GM12872 (cell line): Measurements from ENCODE around the gene GP1BB.

Source experiments
- CTCF ChIP-seq: IDR thresholded peaks from 3 replicates; pipeline ENCODE4 v1.5.1; 2011; ENCODE audit warnings: low read depth, mild to moderate bottlenecking, low read length, moderate library complexity; ENCODE audit not compliant: insufficient read depth

The GP1BB gene

GRCh38 chr22:19713650-19714311, 9.6 kb upstream of the GP1BB start:
- TF ChIP-seq CTCF = no peak

- no peak for TF ChIP-seq CTCF
Observed at GRCh38 chr22:19714312-19715187, 8.8 kb upstream of the GP1BB start, which contains the start of gene SEPTIN5. SEPTIN5 (plus strand) TSS chr22:19714503; CDS start chr22:19714589, 86 bp downstream.

DNA sequence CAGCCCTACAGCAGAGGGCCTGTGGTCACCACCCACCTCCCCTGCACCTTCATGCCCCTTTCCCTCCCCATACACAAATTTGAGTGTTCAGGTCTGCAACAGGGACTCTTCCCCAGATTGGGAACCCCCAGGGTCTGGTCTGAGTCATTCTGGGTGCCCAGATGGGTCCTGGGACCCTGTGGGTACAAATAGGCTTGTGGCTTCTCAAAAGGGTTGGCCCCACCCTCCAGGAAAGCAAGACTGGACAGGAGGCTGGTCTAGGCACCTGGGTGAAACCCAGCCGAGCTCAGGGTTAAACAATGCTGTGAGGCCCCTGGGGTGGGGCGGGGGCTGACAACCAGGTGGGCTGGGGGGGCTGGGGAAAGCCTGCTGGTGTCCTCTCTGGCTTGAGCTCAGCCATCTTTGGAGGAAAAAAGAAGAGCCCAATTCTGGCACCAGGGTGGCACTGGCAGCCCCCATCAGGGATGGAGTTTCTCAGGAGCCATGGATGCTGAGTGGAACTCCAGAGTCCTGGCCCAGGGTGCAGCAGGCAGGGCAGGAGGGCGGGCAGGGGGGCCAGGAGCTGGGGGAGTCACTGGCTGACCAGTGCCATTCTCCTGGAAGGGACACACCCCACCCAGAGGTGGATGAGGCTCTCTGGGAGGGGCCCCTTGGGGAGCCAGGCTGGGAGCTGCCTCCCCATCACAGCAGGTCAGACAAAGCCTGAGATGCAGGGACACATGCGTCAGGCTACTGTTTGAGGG, 8.0 kb upstream of the GP1BB start:
- TF ChIP-seq CTCF = no peak

GRCh38 chr22:19716041-19716828, 7.1 kb upstream of the GP1BB start:
- no peak for TF ChIP-seq CTCF

DNA sequence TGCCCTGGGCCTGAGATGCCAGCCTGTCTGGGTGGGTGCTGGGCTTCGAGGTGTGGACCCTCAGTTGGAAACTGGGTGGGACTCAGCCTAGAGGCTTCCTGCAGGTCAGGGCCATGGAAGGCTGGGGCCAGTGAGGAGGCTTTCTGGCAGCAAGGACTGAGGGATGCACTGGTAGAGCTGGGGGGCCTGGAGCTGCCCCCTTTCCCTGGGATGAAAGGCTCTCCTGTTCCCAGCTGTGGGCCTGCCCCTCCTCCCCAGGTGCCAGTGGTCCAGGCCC, 6.6 kb upstream of the GP1BB start:
- TF ChIP-seq CTCF = no peak

- TF ChIP-seq CTCF = no peak
Observed at GRCh38 chr22:19717181-19717580, 6.2 kb upstream of the GP1BB start.
